HEK293T (cell line): ENCODE measurements around the gene CNOT2.

Experiments
- BHLHE40 ChIP-seq: fragments of 450-650 bp; IDR thresholded peaks from 2 replicates; pipeline ENCODE4 v1.6.1; 2016; ENCODE audit warnings: mild to moderate bottlenecking, moderate library complexity, borderline replicate concordance
- ELF4 ChIP-seq: fragments of 450-650 bp; IDR thresholded peaks from 2 replicates; pipeline ENCODE4 v1.6.1; 2017; ENCODE audit warnings: antibody characterized with exemption
- FOXK2 ChIP-seq: fragments of 450-650 bp; IDR thresholded peaks from 2 replicates; pipeline ENCODE4 v1.6.1; 2016; ENCODE audit warnings: mild to moderate bottlenecking
- FOXM1 ChIP-seq: fragments of 450-650 bp; IDR thresholded peaks from 2 replicates; pipeline ENCODE4 v1.6.1; 2017; ENCODE audit warnings: mild to moderate bottlenecking, borderline replicate concordance
- HDGF ChIP-seq: fragments of 450-650 bp; IDR thresholded peaks from 2 replicates; pipeline ENCODE4 v1.6.1; 2017; ENCODE audit warnings: antibody characterized with exemption, borderline replicate concordance
- SP1 ChIP-seq: fragments of 450-650 bp; IDR thresholded peaks from 2 replicates; pipeline ENCODE4 v1.6.1; 2017
- SUZ12 ChIP-seq: fragments of 450-650 bp; IDR thresholded peaks from 2 replicates; pipeline ENCODE4 v1.6.1; 2016; ENCODE audit warnings: mild to moderate bottlenecking
- TARDBP ChIP-seq: fragments of 450-650 bp; IDR thresholded peaks from 2 replicates; pipeline ENCODE4 v1.6.1; 2016
- ZNF384 ChIP-seq: fragments of 450-650 bp; IDR thresholded peaks from 2 replicates; pipeline ENCODE4 v1.6.1; 2016

DNA sequence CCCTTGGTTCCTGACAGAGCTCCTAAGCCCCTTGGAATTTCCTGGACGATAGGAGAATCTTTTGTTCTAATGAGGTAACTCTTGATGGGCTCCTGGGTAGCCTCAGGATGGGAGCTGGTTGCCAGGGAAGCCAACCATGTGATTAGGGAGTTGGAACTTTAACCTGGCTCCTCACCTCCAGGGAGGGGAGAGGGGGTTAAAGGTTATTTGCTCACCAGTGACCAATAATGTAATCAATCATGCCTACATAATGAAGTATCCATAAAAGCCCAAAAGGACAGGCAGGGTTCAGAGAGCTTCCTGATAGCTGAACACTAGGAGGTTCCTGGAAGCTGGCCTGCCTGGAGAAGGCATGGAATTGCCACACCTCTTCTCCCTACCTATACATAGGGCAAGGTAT lies 6.2 kb upstream of the CNOT2 start:
- TF ChIP-seq ELF4, result no peak
- no peak for TF ChIP-seq FOXM1
- no peak for TF ChIP-seq BHLHE40
- TF ChIP-seq TARDBP, result no peak
- TF ChIP-seq ZNF384, result no peak
- TF ChIP-seq FOXK2, result no peak
- no peak for TF ChIP-seq SUZ12
- no peak for TF ChIP-seq SP1
- TF ChIP-seq HDGF, result no peak
